Heart left ventricle (tissue), 16 donors: ENCODE results near the gene GARIN5B. TPM values are rescaled to one million over a fixed set of nuclear protein-coding genes. Genes with fewer than 3 reads are reported as not detected.
A peak's percentile ranks its signal among the peaks of the same experiment; 100 is the strongest.

Experiments
- ATAC-seq, 4 donors: fragments of 200-7000 bp; cut with Tn5 transposase; one replicate each; pipeline ENCODE4 v1.9.1; 2020 to 2022; ENCODE audit warnings: moderate library complexity in 4 of 4, mild to moderate bottlenecking in 3 of 4, moderate number of reproducible peaks in 1 of 4
- DNase-seq, 5 donors: peaks; one replicate each; pipeline ENCODE4 v3.0.0-alpha.2; 2020
- H3K27ac ChIP-seq, 12 donors: fragments of 200-600 bp; sonication (generic) in 4 of 12; one replicate each; pipeline versions ENCODE4 v1.5.0 to v1.8.0; 2016 to 2022; ENCODE audit warnings: mild to moderate bottlenecking in 2 of 12
- H3K27me3 ChIP-seq, 9 donors: fragments of 200-600 bp; sonication (generic) in 2 of 9; one replicate each; pipeline versions ENCODE4 v1.5.1 to v1.8.0; 2016 to 2022; ENCODE audit warnings: mild to moderate bottlenecking in 3 of 9
- H3K36me3 ChIP-seq, 9 donors: fragments of 200-600 bp; sonication (generic) in 2 of 9; one replicate each; pipeline versions ENCODE4 v1.5.0 to v1.8.0; 2018 to 2022; ENCODE audit warnings: mild to moderate bottlenecking in 2 of 9
- H3K4me1 ChIP-seq, 12 donors: fragments of 200-600 bp; sonication (generic) in 4 of 12; one replicate each; pipeline versions ENCODE4 v1.5.0 to v1.8.0; 2016 to 2022; ENCODE audit warnings: mild to moderate bottlenecking in 3 of 12
- H3K4me3 ChIP-seq, 12 donors: fragments of 200-600 bp; sonication (generic) in 4 of 12; one replicate each; pipeline versions ENCODE4 v1.5.0 to v1.8.0; 2017 to 2022; ENCODE audit warnings: mild to moderate bottlenecking in 9 of 12, moderate library complexity in 4 of 12
- H3K9me3 ChIP-seq, 12 donors: fragments of 200-600 bp; sonication (generic) in 4 of 12; one replicate each; pipeline versions ENCODE4 v1.5.0 to v1.8.0; 2016 to 2022; ENCODE audit warnings: mild to moderate bottlenecking in 1 of 12
- CTCF ChIP-seq, 12 donors: fragments of 200-600 bp; sonication (generic) in 4 of 12; IDR thresholded peaks; one replicate each; pipeline versions ENCODE4 v1.5.0 to v1.8.0; 2018 to 2022; ENCODE audit warnings: antibody characterized with exemption in 12 of 12, mild to moderate bottlenecking in 5 of 12
- POLR2A ChIP-seq, 2 donors: fragments of 450-650 bp; IDR thresholded peaks; one replicate each; pipeline ENCODE4 v1.6.1; 2017; ENCODE audit warnings: antibody characterized with exemption in 2 of 2, mild to moderate bottlenecking in 2 of 2, moderate library complexity in 2 of 2
- WGBS, 4 donors: extraction: QIAGEN DNeasy Blood & Tissue Kit in 2 of 4; methylation state at CpG; one replicate each; pipeline versions ENCODE4 v1.1.5 to v1.1.7; 2013 to 2018; 5-methylcytosine and 5-hydroxymethylcytosine counted together
- intact Hi-C, 10 donors: fragments of 100-400 bp; cut with DNase I; formaldehyde crosslinking; loops; one replicate each; pipeline versions ENCODE4 v1.11.1 to v1.14.2; 2022
- polyA plus RNA-seq, 2 donors: library from polyadenylated mRNA; stranded (reverse); fragments of 200-250 nt; gene quantifications; one replicate each; pipeline ENCODE4 v1.2.3, GENCODE V29; 2013
- total RNA-seq, 9 donors: library from RNA; depleted of rRNA in 2 of 9; stranded (reverse); fragments of >200 nt in 2 of 9; fragmentation: NEBNext Ultra II Directional in 3 of 9; extraction: Animal tissue kit (Norgen Biotek cat#: 25700) in 3 of 9; gene quantifications; one replicate each; pipeline versions ENCODE4 v1.1.0 to v1.2.4, GENCODE V29; 2016 to 2023
- donor health status: ischemic (EF 13 %, LVEDD 7.1; RV severe dilation, severe dysfunction).
- donor health status: healthy with polysubstance abuse.
- donor health status: DM: no; HTN: yes; CAD: no.
- donor health status: DM: no; HTN: no; CAD: no.
- donor health status: ischemic (EF 25% LVEDD 6.9; RV normal size, moderate dysfunction).
- donor health status: ischemic (EF 25% LVEDD 5.7; RV mildly dilated, moderate dysfunction).
- donor health status: healthy.
- donor health status: DM: yes; HTN: yes; CAD: no.
- donor health status: ischemic (EF 35%, LVEDD 5.7; RV mildly dilated, moderate dysfunction).
- donor health status: nonischemic (EF 11% LVEDD 7.7; RV severe dilation, severe dysfunction).
- donor health status: DM: yes; HTN: yes; CAD: no.
- donor health status: PGD.
- donor health status: ischemic (EF 29% LVEDD 5.4; RV normal size, mild dysfunction).
- donor health status: nonischemic (EF 23%, LVEDD 6.1; RV moderate dilation, normal function).

GARIN5B gene
- total and polyA plus RNA-seq, 11 donors = not detected

GRCh38 chr19:55387736-55388497, 24.9 kb upstream of the GARIN5B start:
- no peak overlapping the region for H3K27ac ChIP-seq
- peak overlapping the region in 9 of 12 donors; percentile 62 to 87 (median 78) for H3K4me3 ChIP-seq
- TF ChIP-seq POLR2A (IDR thresholded peaks at IDR 0.05) (no peak), CTCF (IDR thresholded peaks at IDR 0.05) (no peak)
- no peak for ATAC-seq
- intact Hi-C loops = loop anchor here in 3 of 10 donors (2.0 to 10.0 kb wide), 3 partner anchors 17 to 247 kb away; no protein-coding TSS in a partner anchor
- no peaks in the 10 kb centered on the region for H3K9me3 ChIP-seq
- no peaks in the 10 kb centered on the region for H3K27me3 ChIP-seq
- H3K4me1 ChIP-seq = peaks cover 14 to 62% (median 42%) of the 10 kb centered on the region in 12 donors
- WGBS, 4 donors = 87 to 89% (median 88%) methylated on average over 19 to 24 of the region's 24 CpGs
- H3K36me3 ChIP-seq = peaks cover 0 to 62% (median 48%) of the 10 kb centered on the region in 9 donors
- DNase-seq = no peak

- H3K9me3 ChIP-seq = no peaks in the 10 kb centered on the region
- 4 to 7% (median 5%) methylated on average over 31 to 33 of the region's 33 CpGs for whole genome bisulfite sequencing, 4 donors
- H3K4me1 ChIP-seq = peaks cover 14 to 62% (median 42%) of the 10 kb centered on the region in 12 donors
- H3K27me3 ChIP-seq = no peaks in the 10 kb centered on the region
- H3K27ac ChIP-seq = peak overlapping the region in 11 of 12 donors; percentile 85 to 97 (median 94)
- peaks cover 0 to 48% (median 42%) of the 10 kb centered on the region in 9 donors for H3K36me3 ChIP-seq
- intact Hi-C loops = loop anchor here in 3 of 10 donors (2.0 to 10.0 kb wide), 3 partner anchors 18 to 248 kb away; no protein-coding TSS in a partner anchor
- DNase-seq = no peak
- no peak for ATAC-seq
- peak overlapping the region; percentile 48 to 87 (median 78) for H3K4me3 ChIP-seq
- TF ChIP-seq POLR2A (IDR thresholded peaks at IDR 0.05) (no peak), CTCF (IDR thresholded peaks at IDR 0.05) (no peak)
Observed at GRCh38 chr19:55386493-55386971, 23.5 kb upstream of the GARIN5B start.

- ATAC-seq (peak; percentile 90 to 95 (median 90)), DNase-seq (peak; percentile 98 to 99 (median 98))
- Histone ChIP-seq H3K4me3 (peak within 1 kb of the TSS; percentile 48 to 87 (median 78)), H3K27ac (peak within 1 kb of the TSS; percentile 79 to 97 (median 94)), H3K36me3 (peaks cover 0 to 42% (median 36%) of the 10 kb centered on the region in 9 donors), H3K27me3 (no peaks in the 10 kb centered on the region), H3K4me1 (peaks cover 14 to 58% (median 42%) of the 10 kb centered on the region in 12 donors), H3K9me3 (no peaks in the 10 kb centered on the region)
- intact Hi-C loops = loop anchor here in 5 of 10 donors (1.0 to 10.0 kb wide), 9 partner anchors 19 to 249 kb away; partner anchors contain the start of genes KMT5C (in 3 of the 5) and PPP6R1 (in 1 of the 5)
- 0 to 1% (median 0%) methylated on average over 48 to 68 of the region's 68 CpGs for WGBS, 4 donors
- TF ChIP-seq POLR2A (IDR thresholded peaks at IDR 0.05) = peak; percentile 34 to 99
- TF ChIP-seq CTCF (IDR thresholded peaks at IDR 0.05) = no peak
Observed at GRCh38 chr19:55385724-55386492, 22.8 kb upstream of the GARIN5B start, which contains the start of gene RPL28. TSS of gene RPL28 (plus strand) at chr19:55385932. CDS start at chr19:55386358, 426 bp downstream.
